GM18511 (cell line): Measurements from ENCODE around the gene MAIP1.

Experiments used
- ATAC-seq: cut with Tn5 transposase; IDR thresholded peaks from one replicate; pipeline ENCODE4 v1.9.1; 2021; ENCODE audit warnings: mild to moderate bottlenecking, moderate library complexity; ENCODE audit not compliant: unreplicated experiment

MAIP1 gene

GRCh38 chr2:199987586-199987985 is 32.2 kb downstream of the MAIP1 start:
- ATAC-seq: no peak

- ATAC-seq: no peak
Measured at GRCh38 chr2:199988151-199988550, 32.8 kb downstream of the MAIP1 start.

GRCh38 chr2:199989822-199990221 is 34.4 kb downstream of the MAIP1 start:
- no peak for ATAC-seq

GRCh38 chr2:199991691-199992090 is 36.3 kb downstream of the MAIP1 start:
- no peak for ATAC-seq

GRCh38 chr2:199992296-199992695 is 36.9 kb downstream of the MAIP1 start:
- no peak for ATAC-seq

- no peak for ATAC-seq
Measured at GRCh38 chr2:199994371-199994770, 39.0 kb downstream of the MAIP1 start.

- ATAC-seq: no peak
Measured at GRCh38 chr2:199994896-199995295, 39.5 kb downstream of the MAIP1 start.

- ATAC-seq: no peak
Measured at GRCh38 chr2:199997296-199997695, 41.9 kb downstream of the MAIP1 start.

GRCh38 chr2:199999166-199999565 is 43.8 kb downstream of the MAIP1 start:
- no peak for ATAC-seq

GRCh38 chr2:200000444-200001163 is 45.2 kb downstream of the MAIP1 start:
- no peak for ATAC-seq

GRCh38 chr2:200003444-200003843 is 48.1 kb downstream of the MAIP1 start:
- no peak for ATAC-seq

- no peak for ATAC-seq
Measured at GRCh38 chr2:200005675-200006074, 50.3 kb downstream of the MAIP1 start.

GRCh38 chr2:200007306-200007705 is 51.9 kb downstream of the MAIP1 start:
- ATAC-seq: no peak

GRCh38 chr2:200012401-200012800 is 57.0 kb downstream of the MAIP1 start:
- no peak for ATAC-seq
